Right lobe of liver (tissue), 4 donors: ENCODE data around the gene PCNX1.

ENCODE experiments used
- POLR2A ChIP-seq: fragments of 450-650 bp; IDR thresholded peaks from one replicate; pipeline ENCODE4 v1.6.1; 2017; ENCODE audit warnings: antibody characterized with exemption, mild to moderate bottlenecking
- TF ChIP-seq, protein P1 (sequence below), 4 donors: fragments of 200-600 bp in 3 of 4; fragments of 450-650 bp in 1 of 4; IDR thresholded peaks; one replicate each; pipeline versions ENCODE4 v1.5.1 to v1.8.0; 2016 to 2022; ENCODE audit warnings: antibody characterized with exemption in 4 of 4, mild to moderate bottlenecking in 2 of 4
- donor health status: DM: no; HTN: no; CAD: no.
- donor health status: DM: no; HTN: no; CAD: no.
- donor health status: DM: no; HTN: yes; CAD: no.

DNA sequence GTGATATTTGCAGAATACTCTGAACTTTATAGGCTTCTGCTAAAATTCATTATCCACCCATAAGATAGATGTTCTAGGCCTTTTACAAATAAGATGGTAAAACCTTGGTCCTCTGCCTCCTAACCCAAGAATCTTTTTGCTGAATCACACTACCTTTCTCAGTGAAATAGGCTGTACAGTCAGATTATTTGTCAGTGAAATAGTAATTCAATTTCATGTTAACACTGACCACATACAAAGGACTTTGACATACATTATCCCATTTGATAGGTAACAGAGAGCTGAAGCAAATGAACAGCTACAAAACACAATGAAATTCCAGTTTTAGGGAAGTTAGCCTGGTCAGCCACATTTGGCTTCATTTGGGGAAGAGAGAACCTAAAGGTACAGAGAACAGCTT is 141.1 kb downstream of the PCNX1 start:
- TF ChIP-seq, protein P1, sequence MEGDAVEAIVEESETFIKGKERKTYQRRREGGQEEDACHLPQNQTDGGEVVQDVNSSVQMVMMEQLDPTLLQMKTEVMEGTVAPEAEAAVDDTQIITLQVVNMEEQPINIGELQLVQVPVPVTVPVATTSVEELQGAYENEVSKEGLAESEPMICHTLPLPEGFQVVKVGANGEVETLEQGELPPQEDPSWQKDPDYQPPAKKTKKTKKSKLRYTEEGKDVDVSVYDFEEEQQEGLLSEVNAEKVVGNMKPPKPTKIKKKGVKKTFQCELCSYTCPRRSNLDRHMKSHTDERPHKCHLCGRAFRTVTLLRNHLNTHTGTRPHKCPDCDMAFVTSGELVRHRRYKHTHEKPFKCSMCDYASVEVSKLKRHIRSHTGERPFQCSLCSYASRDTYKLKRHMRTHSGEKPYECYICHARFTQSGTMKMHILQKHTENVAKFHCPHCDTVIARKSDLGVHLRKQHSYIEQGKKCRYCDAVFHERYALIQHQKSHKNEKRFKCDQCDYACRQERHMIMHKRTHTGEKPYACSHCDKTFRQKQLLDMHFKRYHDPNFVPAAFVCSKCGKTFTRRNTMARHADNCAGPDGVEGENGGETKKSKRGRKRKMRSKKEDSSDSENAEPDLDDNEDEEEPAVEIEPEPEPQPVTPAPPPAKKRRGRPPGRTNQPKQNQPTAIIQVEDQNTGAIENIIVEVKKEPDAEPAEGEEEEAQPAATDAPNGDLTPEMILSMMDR (IDR thresholded peaks at IDR 0.05): no peak
- TF ChIP-seq POLR2A: no peak
